Epithelial cell of umbilical artery (primary cell): ENCODE measurements around the gene NHEJ1. TPM values are rescaled to one million over a fixed set of nuclear protein-coding genes. Genes with fewer than 3 reads are reported as not detected.

ENCODE experiments used
- total RNA-seq: library from RNA; depleted of rRNA; stranded (reverse); fragments of >200 nt; gene quantifications from 2 replicates; pipeline ENCODE4 v1.2.3, GENCODE V29; 2014

NHEJ1 gene
- total RNA-seq = 13.0 and 16.1 TPM in 2 replicates

DNA sequence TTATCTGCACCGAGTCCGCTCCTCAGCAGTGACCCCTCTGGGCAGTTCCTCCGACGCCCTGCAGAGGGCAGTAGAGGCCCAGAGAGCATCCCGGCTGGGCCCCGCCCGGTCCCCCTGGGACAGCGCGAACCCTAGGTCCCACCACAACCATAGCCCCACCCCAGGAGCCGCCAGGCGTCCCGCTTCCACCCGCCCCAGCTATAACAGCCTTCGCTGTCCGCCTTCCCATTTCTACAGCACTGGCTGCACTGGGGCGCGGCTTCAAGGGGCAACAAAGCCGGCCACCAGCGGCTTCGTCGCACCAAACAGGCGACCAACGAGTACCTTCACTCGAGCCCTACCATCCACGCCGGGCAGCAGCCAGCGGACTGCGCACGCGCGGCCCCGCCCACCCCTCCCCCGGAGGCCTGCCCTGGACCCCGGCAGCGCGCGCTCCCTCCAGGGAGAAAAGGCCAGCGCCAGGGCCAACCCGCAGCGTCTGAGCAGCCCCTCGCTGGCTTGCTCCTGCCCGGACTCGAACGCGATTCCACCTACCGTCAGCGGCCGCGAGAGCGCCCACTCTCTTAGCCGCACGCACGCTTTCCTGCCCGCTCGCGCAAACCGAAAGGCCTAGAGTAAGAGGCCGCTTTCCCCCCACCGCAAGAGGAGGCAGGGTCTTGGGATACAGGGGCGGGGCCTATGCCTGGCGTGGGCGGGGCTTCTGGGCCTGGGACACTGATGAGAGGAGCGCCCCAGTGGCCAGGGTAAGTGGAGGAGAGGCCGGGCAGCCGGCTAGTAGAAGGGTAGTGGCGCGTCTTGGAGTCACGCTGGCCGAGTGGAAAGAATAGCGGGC, at the start of gene NHEJ1:
TSS of gene NHEJ1 (minus strand) at position 630 of the 832 bp plus-strand sequence. CDS start 2,453 bp downstream, outside the sequence.

DNA sequence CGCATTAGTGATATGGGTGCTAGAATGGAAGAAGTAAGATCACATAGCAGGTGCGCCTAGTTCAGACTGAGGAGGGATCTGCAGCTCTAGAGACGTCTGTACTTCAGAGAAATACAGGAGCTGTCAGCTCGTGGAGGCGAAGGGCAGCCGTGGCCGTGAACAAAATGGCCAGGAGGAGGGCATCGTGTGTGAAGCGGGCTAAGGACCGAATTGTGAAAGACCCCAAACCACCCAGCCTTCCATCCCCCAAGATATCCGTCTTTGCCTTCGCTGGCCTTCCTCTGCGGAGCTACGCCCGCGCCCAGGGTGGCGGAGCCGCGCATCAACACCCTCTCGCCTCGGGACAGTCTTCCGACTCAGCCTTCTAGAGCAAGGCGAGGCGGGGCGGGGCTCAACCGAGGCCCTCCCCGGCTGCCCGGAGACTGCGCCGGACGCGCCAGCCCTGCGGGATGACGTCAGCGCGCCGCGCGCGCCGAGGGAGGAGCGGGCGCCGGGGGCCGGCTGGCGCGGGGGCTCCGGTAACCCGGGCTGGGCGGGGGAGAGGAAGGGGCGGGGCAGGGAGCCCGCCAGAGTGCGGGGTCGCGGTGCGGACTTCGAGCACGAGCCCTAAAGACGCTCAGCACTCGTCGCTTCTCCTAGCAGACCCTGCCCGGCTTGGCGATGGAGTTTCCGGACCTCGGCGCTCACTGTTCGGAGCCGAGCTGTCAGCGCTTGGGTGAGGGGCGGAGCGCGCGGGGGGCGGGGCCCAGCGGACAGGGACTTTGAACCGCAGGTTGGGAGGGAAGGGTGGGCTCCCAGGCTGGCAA, 45.9 kb upstream of the NHEJ1 start, which contains the start of gene ZFAND2B:
TSS of gene ZFAND2B (plus strand) at position 455 of the 806 bp plus-strand sequence. CDS start at position 661, 206 bp downstream.

GRCh38 chr2:219177552-219178376, 17.1 kb upstream of the NHEJ1 start, which contains the start of gene RETREG2:
TSS of gene RETREG2 (plus strand) at chr2:219178275. CDS start at chr2:219178353, 78 bp downstream.

DNA sequence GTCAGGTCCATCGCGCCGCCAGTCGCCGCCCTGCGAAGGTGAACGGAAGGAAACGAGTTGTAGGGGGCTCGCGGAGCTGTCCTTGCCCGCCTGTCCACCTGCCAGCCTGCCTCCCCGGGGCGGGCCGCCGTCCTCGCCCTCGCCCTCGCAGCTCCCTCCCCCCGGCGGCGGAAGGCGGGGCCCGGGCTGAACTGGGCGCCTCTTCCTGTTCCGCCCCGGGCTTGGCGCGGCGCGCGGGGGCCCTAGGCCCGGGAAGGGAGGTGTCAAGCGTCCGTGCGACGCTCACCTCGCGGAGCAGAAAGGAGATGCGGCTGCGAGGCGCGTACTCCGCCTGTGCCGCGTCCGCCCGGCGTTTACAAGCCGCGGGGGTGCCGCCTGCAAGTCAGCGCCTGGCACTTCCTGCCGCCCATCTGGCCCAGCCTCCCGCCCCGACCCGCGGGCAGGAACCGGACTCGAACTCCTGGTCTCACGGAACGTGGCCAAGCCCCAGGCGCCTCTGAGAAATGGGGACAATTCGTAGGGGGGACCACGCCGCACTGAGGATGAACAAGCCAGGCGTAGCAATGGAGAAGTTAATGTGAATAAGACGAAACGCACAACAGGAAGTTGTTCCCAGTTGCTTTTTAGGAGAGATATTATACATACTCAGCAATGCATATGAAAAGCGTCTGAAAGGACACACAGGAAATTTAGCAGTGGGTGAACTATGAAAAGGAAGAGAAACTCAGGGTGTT, 16.4 kb upstream of the NHEJ1 start, which contains the start of gene CNPPD1:
TSS of gene CNPPD1 (minus strand) at position 108 of the 734 bp plus-strand sequence. CDS start at position 11, 97 bp downstream.

DNA sequence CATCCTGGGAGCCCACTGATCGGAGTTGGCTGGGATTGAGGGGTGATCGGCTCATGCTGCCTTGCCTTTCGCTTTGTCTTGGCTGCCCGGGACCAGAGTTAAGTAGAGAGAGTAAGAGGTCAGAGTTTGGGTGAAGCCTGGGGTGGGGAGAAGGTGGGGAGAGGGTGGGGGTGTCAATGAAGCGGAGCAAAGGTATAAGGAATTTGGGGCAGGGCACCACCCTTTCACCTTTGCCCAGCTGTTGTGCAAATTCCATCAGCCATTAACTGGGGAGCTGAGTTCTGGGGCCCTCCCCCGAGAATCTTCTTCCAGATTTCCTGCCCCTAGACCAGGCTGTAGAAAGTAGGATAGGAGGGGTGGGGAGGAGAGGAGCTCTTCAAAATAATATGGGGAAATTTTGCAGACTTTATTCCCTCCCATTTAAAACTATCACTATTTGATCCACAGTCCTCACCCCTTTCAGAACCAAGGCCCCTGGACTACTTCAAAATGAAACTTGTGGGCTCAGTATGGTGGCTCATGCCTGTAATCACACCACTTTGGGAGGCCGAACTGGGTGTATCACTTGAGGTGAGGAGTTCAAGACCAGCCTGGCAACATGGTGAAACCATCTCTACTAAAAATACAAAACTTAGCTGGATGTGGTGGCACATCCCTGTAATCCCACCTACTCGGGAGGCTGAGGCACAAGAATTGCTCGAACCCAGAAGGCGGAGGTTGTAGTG, 9.5 kb upstream of the NHEJ1 start, which contains the start of gene SLC23A3:
TSS of gene SLC23A3 (minus strand) at position 100 of the 725 bp plus-strand sequence. CDS start at position 55, 45 bp downstream.

DNA sequence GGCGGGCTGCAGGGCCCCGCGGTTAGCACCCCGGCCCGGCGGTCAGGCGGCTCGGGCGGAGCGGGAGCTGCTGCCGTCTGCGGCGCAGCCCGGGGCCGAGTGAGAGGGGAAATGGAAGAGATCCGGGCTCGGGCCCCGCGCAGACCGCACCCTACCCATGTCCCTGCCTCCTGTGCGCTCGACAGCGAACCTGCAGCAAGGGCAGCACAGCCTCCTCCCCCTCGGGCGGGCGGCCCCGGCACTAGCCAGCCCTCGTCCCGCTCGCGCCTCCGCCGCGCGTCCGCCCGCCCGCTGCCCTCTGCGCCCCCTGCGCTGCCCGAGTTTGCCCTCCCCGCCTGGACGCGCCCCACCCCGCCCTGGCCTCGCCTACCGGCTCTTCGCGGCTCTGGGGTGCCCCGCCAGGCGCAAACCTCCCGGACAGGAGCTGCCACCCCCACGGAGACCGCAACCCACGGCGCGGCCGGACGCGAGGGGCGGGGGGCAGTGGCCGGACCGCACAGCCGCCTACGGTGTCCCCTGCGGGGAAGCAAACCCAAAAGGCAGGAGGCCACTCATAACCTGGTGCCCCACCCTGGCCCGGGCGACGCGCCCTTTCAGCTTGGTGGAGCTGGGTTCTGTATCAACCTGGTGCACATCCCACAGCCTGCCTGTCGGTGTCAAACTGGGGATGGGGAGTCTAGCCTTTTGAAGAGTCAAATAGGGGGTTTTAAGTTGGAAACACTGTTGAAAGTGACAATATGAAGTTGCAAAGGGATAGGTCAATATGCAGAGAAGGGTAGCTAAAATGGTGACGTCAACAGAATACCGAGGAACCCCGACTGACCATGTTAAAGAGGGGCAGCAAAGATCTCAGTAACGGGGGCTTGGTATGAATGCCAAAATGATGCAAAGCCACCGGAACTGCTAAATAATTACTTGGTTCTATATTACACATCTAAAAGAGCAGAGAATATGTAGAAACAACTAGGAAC, 99.5 kb downstream of the NHEJ1 start, which contains the start of gene IHH:
TSS of gene IHH (minus strand) at position 101 of the 971 bp plus-strand sequence. CDS start 454 bp downstream, outside the sequence.

DNA sequence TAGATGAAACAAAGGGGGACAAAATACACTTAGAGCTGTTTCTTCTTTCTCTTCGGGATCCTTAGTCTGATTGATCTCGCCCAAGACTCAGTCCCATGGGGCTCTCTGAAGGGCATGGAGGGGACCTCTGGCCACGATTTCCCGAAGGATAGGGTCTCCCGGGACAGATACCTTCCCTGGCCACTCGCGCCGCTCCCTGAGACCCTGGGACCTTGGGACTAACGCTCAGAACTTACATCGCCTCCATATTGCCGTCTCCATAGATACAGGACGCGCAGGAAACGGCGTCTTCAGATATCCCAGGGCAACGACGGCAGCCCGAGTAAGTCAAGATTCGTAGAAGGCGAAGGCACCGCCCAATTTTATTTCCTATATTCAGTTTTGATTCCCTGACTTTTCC, 119.4 kb downstream of the NHEJ1 start, which contains the start of gene CFAP65:
TSS of gene CFAP65 (minus strand) at position 265 of the 400 bp plus-strand sequence. CDS start 2,468 bp downstream, outside the sequence.

Other genes with a start within 250 kb of the NHEJ1 start
- gene CDK5R2, start 201.1 kb downstream of the NHEJ1 start, total RNA-seq = not detected in 2 replicates
- not detected in 2 replicates for gene FEV, start 175.6 kb downstream of the NHEJ1 start, total RNA-seq
- not detected in 2 replicates for gene CRYBA2, start 167.4 kb downstream of the NHEJ1 start, total RNA-seq
- not detected in 2 replicates for gene CFAP65, start 119.3 kb downstream of the NHEJ1 start, total RNA-seq
- not detected in 2 replicates for gene IHH, start 99.9 kb downstream of the NHEJ1 start, total RNA-seq
- gene SLC23A3, start 9.2 kb upstream of the NHEJ1 start, total RNA-seq = 0.65 and 1.1 TPM in 2 replicates
- gene CNPPD1, start 16.1 kb upstream of the NHEJ1 start, total RNA-seq = 15.3 and 19.3 TPM in 2 replicates
- gene RETREG2, start 17.5 kb upstream of the NHEJ1 start, total RNA-seq = 40.9 and 60.9 TPM in 2 replicates
- gene ZFAND2B, start 46.0 kb upstream of the NHEJ1 start, total RNA-seq = 21.4 and 21.6 TPM in 2 replicates
- gene ABCB6, start 58.1 kb upstream of the NHEJ1 start, total RNA-seq = 23.7 and 44.2 TPM in 2 replicates
- gene ATG9A, start 68.8 kb upstream of the NHEJ1 start, total RNA-seq = 31.2 and 31.5 TPM in 2 replicates
- 17.2 and 23.1 TPM in 2 replicates for gene ANKZF1, start 69.0 kb upstream of the NHEJ1 start, total RNA-seq
- gene GLB1L, start 84.6 kb upstream of the NHEJ1 start, total RNA-seq = 4.0 and 6.2 TPM in 2 replicates
- gene STK16, start 84.7 kb upstream of the NHEJ1 start, total RNA-seq = 23.7 and 42.6 TPM in 2 replicates
- gene TUBA4B, start 92.4 kb upstream of the NHEJ1 start, total RNA-seq = not detected in 2 replicates
- gene TUBA4A, start 93.1 kb upstream of the NHEJ1 start, total RNA-seq = 5.3 and 8.8 TPM in 2 replicates
- 13.2 and 13.3 TPM in 2 replicates for gene DNAJB2, start 118.6 kb upstream of the NHEJ1 start, total RNA-seq
- under 0.01 and 1.5 TPM in 2 replicates for gene PTPRN, start 148.6 kb upstream of the NHEJ1 start, total RNA-seq
- gene RESP18, start 171.9 kb upstream of the NHEJ1 start, total RNA-seq = not detected in 2 replicates
- gene DNPEP, start 227.1 kb upstream of the NHEJ1 start, total RNA-seq = 47.4 and 60.8 TPM in 2 replicates